Effector memory CD8-positive, alpha-beta T cell (primary cell): ENCODE measurements around the gene RPTOR.
A peak's percentile ranks its signal among the peaks of the same experiment; 100 is the strongest.

Source experiments
- ATAC-seq: fragments of 150-1000 bp; cut with Tn5 transposase; replicated peaks from 2 replicates; pipeline ENCODE4 v1.10.0; 2021; ENCODE audit warnings: mild to moderate bottlenecking, moderate library complexity
- DNase-seq, 3 experiments: peaks; one replicate each; pipeline ENCODE4 v3.0.0; 2021
- H3K27ac Mint-ChIP-seq, 2 donors: one replicate each; pipeline ENCODE4 v1.8.0; 2022; ENCODE audit warnings: mild to moderate bottlenecking in 2 of 2, mixed read lengths in 2 of 2, moderate library complexity in 2 of 2
- H3K27me3 Mint-ChIP-seq, 2 donors: one replicate each; pipeline ENCODE4 v1.8.0; 2022; ENCODE audit warnings: mixed read lengths in 2 of 2
- H3K36me3 Mint-ChIP-seq: one replicate; pipeline ENCODE4 v1.8.0; 2022; ENCODE audit warnings: mild to moderate bottlenecking, moderate library complexity, mixed read lengths; ENCODE audit not compliant: insufficient read depth
- H3K4me1 Mint-ChIP-seq, 2 donors: one replicate each; pipeline ENCODE4 v1.8.0; 2022; ENCODE audit warnings: low read depth in 2 of 2, mixed read lengths in 2 of 2
- H3K4me3 Mint-ChIP-seq, 2 donors: one replicate each; pipeline ENCODE4 v1.8.0; 2022; ENCODE audit warnings: mild to moderate bottlenecking in 2 of 2, mixed read lengths in 2 of 2, moderate library complexity in 2 of 2
- H3K9me3 Mint-ChIP-seq, 2 donors: one replicate each; pipeline ENCODE4 v1.8.0; 2022; ENCODE audit warnings: mixed read lengths in 2 of 2

Gene RPTOR

GRCh38 chr17:80882926-80883685 lies 338.5 kb downstream of the RPTOR start:
- H3K4me1 Mint-ChIP-seq = peaks cover 4 to 5% of the 10 kb centered on the region in 2 donors
- peaks cover 53% of the 10 kb centered on the region for H3K36me3 Mint-ChIP-seq
- DNase-seq = no peak
- no peaks in the 10 kb centered on the region for H3K27me3 Mint-ChIP-seq
- no peak overlapping the region for H3K27ac Mint-ChIP-seq
- H3K4me3 Mint-ChIP-seq = no peak overlapping the region
- no peak for ATAC-seq
- H3K9me3 Mint-ChIP-seq = no peaks in the 10 kb centered on the region

GRCh38 chr17:80883831-80884735 lies 339.4 kb downstream of the RPTOR start:
- ATAC-seq (no peak), DNase-seq (no peak)
- no peaks in the 10 kb centered on the region for H3K9me3 Mint-ChIP-seq
- no peak overlapping the region for H3K4me3 Mint-ChIP-seq
- peaks cover 59% of the 10 kb centered on the region for H3K36me3 Mint-ChIP-seq
- H3K27ac Mint-ChIP-seq = no peak overlapping the region
- H3K27me3 Mint-ChIP-seq = no peaks in the 10 kb centered on the region
- H3K4me1 Mint-ChIP-seq = peaks cover 3 to 6% of the 10 kb centered on the region in 2 donors

- peaks cover 8 to 10% of the 10 kb centered on the region in 2 donors for H3K4me1 Mint-ChIP-seq
- ATAC-seq (no peak), DNase-seq (no peak)
- no peaks in the 10 kb centered on the region for H3K27me3 Mint-ChIP-seq
- H3K36me3 Mint-ChIP-seq = peaks cover 65% of the 10 kb centered on the region
- no peak overlapping the region for H3K4me3 Mint-ChIP-seq
- no peaks in the 10 kb centered on the region for H3K9me3 Mint-ChIP-seq
- H3K27ac Mint-ChIP-seq = no peak overlapping the region
These were observed 340.2 kb downstream of the RPTOR start for GRCh38 chr17:80884811-80885210.

GRCh38 chr17:80885947-80886582 lies 341.4 kb downstream of the RPTOR start:
- DNase-seq (no peak), ATAC-seq (no peak)
- peak overlapping the region in 1 of 2 donors; percentile 55 for H3K27ac Mint-ChIP-seq
- no peaks in the 10 kb centered on the region for H3K9me3 Mint-ChIP-seq
- H3K4me3 Mint-ChIP-seq = no peak overlapping the region
- peaks cover 69% of the 10 kb centered on the region for H3K36me3 Mint-ChIP-seq
- no peaks in the 10 kb centered on the region for H3K27me3 Mint-ChIP-seq
- H3K4me1 Mint-ChIP-seq = peaks cover 19 to 20% of the 10 kb centered on the region in 2 donors

- Mint-ChIP-seq H3K9me3 (no peaks in the 10 kb centered on the region), H3K4me3 (no peak overlapping the region), H3K27me3 (no peaks in the 10 kb centered on the region), H3K4me1 (peaks cover 26 to 28% of the 10 kb centered on the region in 2 donors), H3K36me3 (peaks cover 70% of the 10 kb centered on the region), H3K27ac (peak overlapping the region in 1 of 2 donors; percentile 55)
- ATAC-seq (no peak), DNase-seq (no peak)
These were observed 342.3 kb downstream of the RPTOR start for GRCh38 chr17:80886641-80887573.

- Mint-ChIP-seq H3K4me3 (no peak overlapping the region), H3K36me3 (peaks cover 70% of the 10 kb centered on the region), H3K27ac (no peak overlapping the region), H3K4me1 (peaks cover 34 to 36% of the 10 kb centered on the region in 2 donors), H3K9me3 (no peaks in the 10 kb centered on the region), H3K27me3 (no peaks in the 10 kb centered on the region)
- DNase-seq (no peak), ATAC-seq (no peak)
These were observed 343.1 kb downstream of the RPTOR start for GRCh38 chr17:80887639-80888175.

- Mint-ChIP-seq H3K27ac (peak overlapping the region; percentile 93 to 94), H3K36me3 (peaks cover 65% of the 10 kb centered on the region), H3K27me3 (no peaks in the 10 kb centered on the region), H3K9me3 (no peaks in the 10 kb centered on the region), H3K4me3 (peak overlapping the region; percentile 55 to 56), H3K4me1 (peaks cover 41 to 43% of the 10 kb centered on the region in 2 donors)
- ATAC-seq (no peak), DNase-seq (no peak)
These were observed 343.9 kb downstream of the RPTOR start for GRCh38 chr17:80888276-80889160.

GRCh38 chr17:80889231-80890195 lies 344.9 kb downstream of the RPTOR start:
- Mint-ChIP-seq H3K4me3 (peak overlapping the region; percentile 76 to 80), H3K27ac (peak overlapping the region; percentile 93 to 94), H3K9me3 (no peaks in the 10 kb centered on the region), H3K27me3 (no peaks in the 10 kb centered on the region), H3K36me3 (peaks cover 74% of the 10 kb centered on the region), H3K4me1 (peaks cover 41 to 43% of the 10 kb centered on the region in 2 donors)
- no peak for DNase-seq
- ATAC-seq = no peak

- ATAC-seq = no peak
- H3K4me3 Mint-ChIP-seq = peak overlapping the region; percentile 76 to 80
- H3K36me3 Mint-ChIP-seq = peaks cover 72% of the 10 kb centered on the region
- H3K27ac Mint-ChIP-seq = peak overlapping the region; percentile 93 to 94
- no peak for DNase-seq
- peaks cover 47 to 49% of the 10 kb centered on the region in 2 donors for H3K4me1 Mint-ChIP-seq
- no peaks in the 10 kb centered on the region for H3K9me3 Mint-ChIP-seq
- no peaks in the 10 kb centered on the region for H3K27me3 Mint-ChIP-seq
These were observed 345.7 kb downstream of the RPTOR start for GRCh38 chr17:80890196-80890920.

- Mint-ChIP-seq H3K9me3 (no peaks in the 10 kb centered on the region), H3K27me3 (no peaks in the 10 kb centered on the region), H3K4me1 (peaks cover 49 to 55% of the 10 kb centered on the region in 2 donors), H3K36me3 (peaks cover 68% of the 10 kb centered on the region), H3K27ac (peak overlapping the region; percentile 93 to 94), H3K4me3 (peak overlapping the region; percentile 76 to 80)
- ATAC-seq (no peak), DNase-seq (no peak)
These were observed 346.3 kb downstream of the RPTOR start for GRCh38 chr17:80890921-80891396.
